NT2/D1 (cell line): ENCODE measurements around the gene PRPF6.
A peak's percentile ranks its signal among the peaks of the same experiment; 100 is the strongest.

Experiments used
- DNase-seq: peaks from one replicate; pipeline ENCODE4 v3.0.0-alpha.2; 2011; ENCODE audit warnings: low read depth, low spot score
- H3K27me3 ChIP-seq: 2 replicates; pipeline ENCODE4 v1.6.0; 2011; ENCODE audit warnings: mild to moderate bottlenecking; ENCODE audit not compliant: insufficient read length, insufficient read depth
- H3K36me3 ChIP-seq: 2 replicates; pipeline ENCODE4 v1.6.1; 2011; ENCODE audit warnings: mild to moderate bottlenecking, low read length, mixed read lengths; ENCODE audit not compliant: insufficient read depth, insufficient read length
- H3K4me1 ChIP-seq: 2 replicates; pipeline ENCODE4 v1.5.1; 2011; ENCODE audit not compliant: insufficient read depth, insufficient read length
- H3K4me3 ChIP-seq: 2 replicates; pipeline ENCODE4 v1.5.1; 2011; ENCODE audit warnings: low read depth; ENCODE audit not compliant: insufficient read length
- H3K9ac ChIP-seq: 2 replicates; pipeline ENCODE4 v1.6.0; 2011; ENCODE audit warnings: low read depth; ENCODE audit not compliant: insufficient read length
- H3K9me3 ChIP-seq: 2 replicates; pipeline ENCODE4 v1.5.1; 2011; ENCODE audit warnings: mild to moderate bottlenecking, low read length; ENCODE audit not compliant: insufficient read depth
- SUZ12 ChIP-seq: IDR thresholded peaks from 2 replicates; pipeline ENCODE4 v1.6.1; 2011; ENCODE audit not compliant: insufficient read length, insufficient read depth; ENCODE audit errors: extremely low read depth
- YY1 ChIP-seq: IDR thresholded peaks from 2 replicates; pipeline ENCODE4 v1.6.1; 2011; ENCODE audit not compliant: insufficient read length, insufficient read depth
- ZNF274 ChIP-seq: IDR thresholded peaks from 2 replicates; pipeline ENCODE4 v1.6.1; 2011; ENCODE audit warnings: mild to moderate bottlenecking, low read depth, low read length

The PRPF6 gene

DNA sequence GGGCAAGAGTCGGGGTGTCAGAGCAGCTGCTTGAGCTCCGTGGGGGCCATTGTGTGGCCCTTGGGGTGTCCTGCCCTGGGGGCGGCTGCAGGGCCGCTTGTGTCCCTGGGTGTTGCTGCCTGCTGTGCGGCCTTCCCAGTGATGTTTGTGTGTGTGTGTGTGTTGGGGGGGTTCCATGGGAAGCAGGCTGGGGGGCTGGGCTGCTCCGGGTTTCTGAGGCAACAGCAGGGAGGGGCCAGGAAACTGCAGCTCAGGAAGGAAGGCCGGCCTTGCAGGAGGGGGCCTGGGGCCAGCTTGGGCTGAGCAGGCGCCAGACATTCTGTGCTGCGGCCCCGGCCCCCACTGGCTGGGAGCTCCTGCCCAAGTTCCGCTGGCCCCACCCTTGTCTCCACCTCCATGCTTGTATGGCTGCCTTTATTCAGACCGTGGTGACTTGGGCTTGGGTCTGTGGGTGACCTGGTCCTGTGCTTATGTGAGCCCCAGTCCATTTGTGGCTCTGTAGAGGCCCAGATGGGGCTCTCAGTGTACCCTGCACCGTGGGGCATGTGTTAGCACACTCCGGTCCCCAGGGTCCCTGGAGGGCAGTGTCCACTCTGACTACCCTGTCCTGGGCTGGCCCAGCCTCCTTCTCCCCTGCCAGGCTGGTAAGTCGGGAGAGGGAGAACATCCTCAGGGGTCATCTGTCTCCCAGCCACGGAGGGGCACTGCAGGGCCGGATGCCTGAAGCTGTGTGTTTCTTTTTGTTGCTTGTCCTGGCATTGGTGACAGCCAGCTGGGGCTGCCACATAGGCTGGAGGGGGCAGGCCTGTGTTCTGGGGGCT is 73.1 kb downstream of the PRPF6 start:
- Histone ChIP-seq H3K9ac (peak overlapping the region; percentile 47), H3K36me3 (no peaks in the 10 kb centered on the region), H3K4me1 (peaks cover 51% of the 10 kb centered on the region), H3K27me3 (peaks cover 8% of the 10 kb centered on the region), H3K9me3 (no peaks in the 10 kb centered on the region), H3K4me3 (no peak overlapping the region)
- no peak for TF ChIP-seq SUZ12
- no peak for TF ChIP-seq YY1
- no peak for TF ChIP-seq ZNF274
- DNase-seq: no peak

DNA sequence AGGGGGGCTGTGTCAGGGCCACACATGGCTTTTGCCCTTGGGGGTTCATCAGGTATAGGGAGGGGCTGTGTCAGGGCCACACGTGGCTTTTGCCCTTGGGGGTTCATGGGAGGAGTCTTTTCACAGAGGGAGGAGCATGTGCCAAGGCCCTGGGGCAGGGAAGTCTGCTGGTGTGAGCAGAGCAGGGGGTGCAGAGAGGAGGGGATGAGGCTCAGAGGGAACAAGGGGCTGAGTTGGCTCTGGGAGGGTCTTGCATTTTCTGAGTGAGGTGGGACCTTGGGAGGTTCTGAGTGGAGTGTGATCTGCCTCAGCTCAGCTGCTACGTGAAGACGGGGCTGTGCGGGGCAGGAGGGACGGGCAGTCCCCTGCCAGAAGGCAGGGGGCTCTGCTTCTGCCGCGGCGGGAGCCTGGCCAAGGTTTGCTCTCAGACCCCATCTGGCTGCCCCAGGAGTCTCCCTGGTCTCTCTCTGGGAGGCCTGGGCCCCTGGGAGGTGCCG is 74.5 kb downstream of the PRPF6 start:
- no peaks in the 10 kb centered on the region for H3K9me3 ChIP-seq
- H3K4me1 ChIP-seq: peaks cover 49% of the 10 kb centered on the region
- peaks cover under 1% of the 10 kb centered on the region for H3K27me3 ChIP-seq
- H3K36me3 ChIP-seq: no peaks in the 10 kb centered on the region
- H3K9ac ChIP-seq: peak overlapping the region; percentile 7
- DNase-seq: no peak
- H3K4me3 ChIP-seq: no peak overlapping the region
- TF ChIP-seq ZNF274: no peak
- no peak for TF ChIP-seq YY1
- no peak for TF ChIP-seq SUZ12

DNA sequence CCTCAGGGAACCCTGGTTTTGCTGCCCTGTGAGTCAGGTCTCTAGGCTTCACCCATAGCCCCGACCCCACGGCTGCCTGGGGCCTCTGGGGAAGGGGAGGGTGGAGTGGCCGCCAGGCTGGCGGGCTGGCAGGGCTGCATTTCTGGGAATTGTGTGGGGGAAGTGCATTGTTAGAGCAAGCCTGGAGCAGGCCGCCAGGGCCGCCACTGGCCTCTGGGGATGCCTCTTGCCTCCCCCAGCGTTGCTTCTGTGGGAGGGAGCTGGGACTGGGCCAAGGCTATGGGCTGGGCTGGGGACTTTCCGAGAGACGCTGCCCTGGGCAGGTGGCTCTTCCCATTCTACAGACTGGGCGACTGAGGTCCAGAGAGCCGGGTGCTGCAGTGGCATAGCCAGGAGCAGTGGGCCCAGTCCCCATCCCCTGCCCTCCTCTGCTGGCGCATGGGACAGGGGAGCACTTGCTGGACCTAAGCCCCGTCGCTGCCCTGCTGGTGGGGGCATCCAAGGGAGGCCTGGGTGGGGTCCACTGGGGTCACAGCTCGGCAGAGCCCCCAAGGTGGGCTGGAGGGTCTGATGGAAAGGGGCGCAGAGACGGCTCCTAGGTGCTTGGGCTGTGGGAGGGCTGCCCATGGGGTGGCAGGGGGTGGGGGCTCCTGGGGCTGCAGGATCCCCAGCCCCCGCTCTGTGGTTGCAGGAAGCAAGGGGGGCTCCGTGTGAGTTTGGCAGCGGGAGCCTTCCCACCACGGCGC is 75.1 kb downstream of the PRPF6 start:
- DNase-seq: no peak
- H3K36me3 ChIP-seq: no peaks in the 10 kb centered on the region
- H3K9ac ChIP-seq: peak overlapping the region; percentile 38
- H3K9me3 ChIP-seq: no peaks in the 10 kb centered on the region
- peaks cover 47% of the 10 kb centered on the region for H3K4me1 ChIP-seq
- no peaks in the 10 kb centered on the region for H3K27me3 ChIP-seq
- H3K4me3 ChIP-seq: no peak overlapping the region
- TF ChIP-seq ZNF274: no peak
- no peak for TF ChIP-seq SUZ12
- no peak for TF ChIP-seq YY1

DNA sequence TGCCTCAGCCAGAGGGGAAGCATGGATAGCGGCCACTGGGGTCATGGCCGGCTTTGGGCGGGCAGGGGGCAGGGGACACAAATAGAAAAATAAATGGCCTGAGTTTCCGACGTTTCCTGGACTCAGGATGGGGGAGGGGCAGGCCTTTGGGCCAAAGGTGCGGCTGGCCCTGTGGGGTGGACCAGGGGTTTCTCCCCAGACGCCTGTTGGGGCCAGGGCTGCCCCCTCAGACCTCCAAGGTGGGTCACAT is 75.6 kb downstream of the PRPF6 start:
- Histone ChIP-seq H3K4me1 (peaks cover 44% of the 10 kb centered on the region), H3K36me3 (no peaks in the 10 kb centered on the region), H3K9ac (peak overlapping the region; percentile 38), H3K9me3 (no peaks in the 10 kb centered on the region), H3K27me3 (no peaks in the 10 kb centered on the region), H3K4me3 (no peak overlapping the region)
- DNase-seq: no peak
- TF ChIP-seq ZNF274: no peak
- no peak for TF ChIP-seq YY1
- TF ChIP-seq SUZ12: no peak

DNA sequence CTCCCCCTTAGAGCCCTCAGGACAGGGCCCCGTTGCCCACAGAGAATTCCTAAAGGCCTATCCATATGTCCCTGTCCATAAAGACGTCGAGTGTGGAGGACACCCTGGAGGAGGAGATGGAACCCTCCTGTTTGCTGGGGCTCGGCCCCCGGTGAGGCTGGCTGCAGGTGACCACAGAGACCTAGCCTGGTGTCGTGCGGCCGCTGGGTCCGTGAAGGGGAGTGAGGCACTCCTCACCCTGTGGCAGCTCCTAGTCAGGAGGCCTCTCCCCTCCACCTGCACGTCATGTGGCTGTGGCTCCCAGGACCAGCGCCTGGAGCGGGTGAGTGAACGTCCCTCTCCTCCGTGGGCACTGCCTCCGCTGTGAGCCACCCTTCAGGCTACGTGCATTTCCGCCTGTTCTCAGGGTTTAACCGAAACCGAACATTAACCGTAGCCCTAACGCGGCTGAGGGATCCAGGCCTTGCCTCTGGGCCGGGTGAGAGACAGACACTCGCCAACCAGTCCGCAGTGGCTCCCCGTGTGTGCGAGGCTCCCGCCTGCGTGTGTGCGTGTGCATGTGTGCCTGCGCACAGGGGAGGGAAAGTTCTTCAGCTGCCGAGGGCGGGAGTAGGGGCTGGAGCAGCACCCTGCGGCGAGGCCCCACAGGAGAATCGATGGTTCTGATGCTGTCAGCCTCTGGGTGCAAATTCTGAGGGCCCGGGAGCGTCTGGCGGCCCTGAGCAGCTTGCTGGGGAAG is 76.1 kb downstream of the PRPF6 start:
- no peak overlapping the region for H3K4me3 ChIP-seq
- H3K36me3 ChIP-seq: no peaks in the 10 kb centered on the region
- TF ChIP-seq ZNF274 (no peak), YY1 (no peak), SUZ12 (no peak)
- H3K9ac ChIP-seq: peak overlapping the region; percentile 44
- H3K9me3 ChIP-seq: no peaks in the 10 kb centered on the region
- peaks cover 46% of the 10 kb centered on the region for H3K4me1 ChIP-seq
- DNase-seq: no peak
- H3K27me3 ChIP-seq: no peaks in the 10 kb centered on the region

DNA sequence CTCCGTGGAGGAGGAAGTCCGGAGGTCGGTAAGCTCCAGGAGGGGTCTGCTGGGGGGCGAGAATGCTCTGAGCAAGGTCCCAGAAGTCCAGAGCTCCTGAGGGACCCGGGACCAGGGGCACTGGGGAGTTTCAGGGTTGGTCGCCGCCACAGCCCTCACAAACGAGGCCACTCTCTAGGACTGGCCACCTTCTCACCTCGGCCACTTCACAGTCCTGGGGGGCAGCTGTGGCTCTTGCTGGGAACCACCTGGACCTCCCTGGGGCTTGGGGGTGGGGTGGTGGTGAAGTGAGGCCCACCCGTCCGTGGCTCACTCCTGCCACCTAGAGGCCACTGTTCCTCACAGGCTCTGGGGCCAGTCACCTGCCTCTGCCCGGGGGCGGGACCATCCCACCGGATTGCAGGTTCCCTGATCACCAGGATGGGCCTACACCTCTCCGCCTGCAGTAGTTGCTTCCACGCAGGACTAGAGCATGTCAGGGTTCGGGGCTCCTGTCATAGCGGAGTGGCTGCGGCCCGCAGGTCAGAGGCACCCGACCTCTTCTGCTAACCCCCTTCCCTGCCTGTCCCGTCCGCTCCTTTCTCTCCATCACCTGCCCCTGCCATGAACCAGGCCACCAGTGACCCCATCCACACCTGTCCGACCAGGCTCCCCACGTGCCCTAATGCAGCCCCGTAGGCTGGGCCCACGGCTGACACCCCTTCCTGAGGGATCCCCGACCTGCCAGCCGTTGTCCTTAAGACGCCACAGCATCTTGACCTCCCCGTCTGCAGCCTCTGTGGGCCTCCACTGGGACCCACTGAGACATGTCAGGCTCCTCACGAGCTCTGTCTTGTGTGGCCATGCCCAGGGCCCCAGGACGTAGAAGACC is 76.9 kb downstream of the PRPF6 start:
- DNase-seq: peak; percentile 68
- Histone ChIP-seq H3K4me3 (no peak overlapping the region), H3K9ac (peak overlapping the region; percentile 38), H3K4me1 (peaks cover 48% of the 10 kb centered on the region), H3K27me3 (no peaks in the 10 kb centered on the region), H3K9me3 (no peaks in the 10 kb centered on the region), H3K36me3 (no peaks in the 10 kb centered on the region)
- TF ChIP-seq YY1 (no peak), SUZ12 (no peak), ZNF274 (no peak)
